HG03342 (cell line): ENCODE results near the gene PRPH2.
"Not testable (repeated sequence)": the region's sequence is repeated elsewhere in the genome, so short reads cannot be mapped to it uniquely, and the experiment has no call there.

ENCODE experiments used
- ATAC-seq: cut with Tn5 transposase; IDR thresholded peaks from one replicate; pipeline ENCODE4 v1.9.1; 2021; ENCODE audit warnings: mild to moderate bottlenecking, moderate library complexity; ENCODE audit not compliant: unreplicated experiment

The PRPH2 gene

DNA sequence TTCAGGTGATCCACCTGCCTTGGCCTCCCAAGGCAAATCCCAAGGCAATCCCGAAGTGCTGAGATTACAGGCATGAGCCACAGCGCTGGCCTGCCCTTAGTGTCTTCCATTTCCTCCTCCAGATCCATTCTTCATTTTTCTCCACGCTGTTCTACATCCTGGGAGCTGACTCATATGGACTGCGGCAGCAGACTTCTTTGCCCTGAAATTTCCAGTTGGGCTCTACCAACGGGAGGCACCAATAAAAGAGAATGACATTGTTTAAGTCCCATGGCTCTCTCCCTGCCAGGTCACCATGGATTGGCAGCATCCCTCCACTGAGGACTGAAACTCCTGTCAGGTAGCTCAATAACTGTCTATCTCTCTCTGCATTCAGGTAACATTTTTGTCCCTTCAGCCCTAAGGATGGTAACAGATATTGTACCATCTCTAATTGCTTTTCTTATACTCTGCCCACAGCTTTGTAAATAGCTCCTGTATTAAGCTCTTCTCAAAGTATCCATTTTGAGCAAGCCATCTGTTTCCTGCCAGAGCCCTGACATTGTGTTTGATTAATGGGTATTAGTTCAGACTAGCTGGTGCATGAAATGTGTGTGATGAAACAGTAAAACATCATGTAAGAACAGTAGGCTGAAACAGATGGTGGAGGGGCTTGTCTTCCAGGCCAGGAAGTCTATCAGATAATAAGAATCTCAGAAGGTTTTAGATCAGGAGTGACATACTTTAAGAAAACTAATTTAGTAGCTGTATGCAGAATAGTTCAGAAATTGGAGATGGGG, 19.9 kb upstream of the PRPH2 start:
- ATAC-seq: no peak

DNA sequence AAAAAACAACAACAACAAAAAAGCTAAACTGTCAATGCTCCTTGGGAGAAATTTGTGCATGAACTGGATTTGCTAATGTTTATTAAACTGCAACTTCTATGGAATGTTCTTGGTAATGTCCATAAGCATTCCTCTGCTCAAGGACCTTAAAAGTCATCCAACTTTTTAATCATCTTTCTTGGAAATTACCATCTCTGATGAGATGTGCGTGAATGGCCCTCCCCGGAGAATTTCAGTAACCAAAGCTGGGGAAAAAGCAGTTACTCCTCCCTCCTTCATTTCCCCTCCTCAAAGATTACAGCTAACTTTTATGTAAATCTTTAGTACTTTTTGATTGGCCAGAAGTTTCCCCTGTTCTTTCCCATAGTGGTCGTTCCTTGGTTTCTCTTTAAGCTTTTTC, 18.3 kb upstream of the PRPH2 start:
- no peak for ATAC-seq

DNA sequence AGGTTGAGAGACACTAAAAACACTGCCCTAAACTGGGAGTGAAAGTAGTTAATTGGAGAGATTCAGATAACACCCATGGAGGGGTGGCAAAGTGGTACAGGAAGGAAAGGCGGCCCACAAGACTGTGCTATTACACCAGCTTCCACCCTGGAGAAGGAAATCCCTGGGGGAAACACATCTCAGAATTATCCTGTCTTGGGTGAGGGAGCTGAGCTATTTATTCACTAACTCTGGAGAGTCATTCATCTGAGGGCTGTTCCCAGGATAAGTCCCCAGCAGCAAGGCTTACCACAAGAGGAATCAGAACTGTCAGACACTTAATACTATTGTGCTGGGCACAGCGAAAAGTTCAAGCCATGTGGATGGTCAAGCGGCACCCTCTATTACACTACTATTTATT, 13.6 kb upstream of the PRPH2 start:
- ATAC-seq: no peak

DNA sequence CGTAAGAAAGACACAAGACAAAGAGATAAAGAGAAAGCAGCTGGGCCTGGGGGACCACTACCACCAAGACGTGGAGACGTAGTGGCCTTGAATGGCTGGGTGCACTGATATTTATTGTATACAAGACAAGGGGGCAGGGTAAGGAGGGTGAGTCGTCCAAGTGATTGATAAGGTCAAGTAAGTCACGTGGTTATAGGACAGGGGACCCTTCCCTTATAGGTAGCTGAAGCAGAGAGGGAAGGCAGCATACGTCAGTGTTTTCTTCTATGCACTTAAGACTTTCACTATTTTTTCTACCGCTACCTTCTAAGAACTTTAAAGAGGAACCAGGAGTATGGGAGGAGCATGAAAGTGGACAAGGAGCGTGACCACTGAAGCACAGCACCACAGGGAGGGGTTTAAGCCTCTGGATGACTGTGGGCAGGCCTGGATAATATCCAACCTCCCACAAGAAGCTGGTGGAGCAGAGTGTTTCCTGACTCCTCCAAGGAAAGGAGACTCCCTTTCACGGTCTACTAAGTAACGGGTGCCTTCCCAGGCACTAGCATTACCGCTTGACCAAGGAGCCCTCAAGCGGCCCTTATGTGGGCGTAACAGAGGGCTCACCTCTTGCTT, 11.6 kb upstream of the PRPH2 start:
- not testable (repeated sequence) for ATAC-seq

DNA sequence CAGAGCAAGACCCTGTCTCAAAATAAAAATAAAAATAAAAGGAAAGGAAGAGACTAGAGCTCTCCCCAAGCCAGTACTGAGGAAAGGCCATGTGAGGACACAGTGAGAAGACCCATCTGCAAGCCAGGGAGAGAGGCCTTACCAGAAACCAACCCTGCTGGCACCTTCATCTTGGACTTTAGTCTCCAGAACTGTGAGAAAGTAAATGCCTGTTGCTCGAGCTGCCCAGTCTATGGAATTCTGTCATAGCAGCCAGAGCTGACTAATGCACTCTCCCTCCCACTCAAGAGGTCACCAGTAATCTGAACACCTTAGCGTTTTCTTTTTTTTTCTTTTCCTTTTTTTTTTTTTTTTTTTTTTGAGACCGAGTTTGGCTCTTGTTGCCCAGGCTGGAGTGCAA, 7.3 kb upstream of the PRPH2 start:
- no peak for ATAC-seq

DNA sequence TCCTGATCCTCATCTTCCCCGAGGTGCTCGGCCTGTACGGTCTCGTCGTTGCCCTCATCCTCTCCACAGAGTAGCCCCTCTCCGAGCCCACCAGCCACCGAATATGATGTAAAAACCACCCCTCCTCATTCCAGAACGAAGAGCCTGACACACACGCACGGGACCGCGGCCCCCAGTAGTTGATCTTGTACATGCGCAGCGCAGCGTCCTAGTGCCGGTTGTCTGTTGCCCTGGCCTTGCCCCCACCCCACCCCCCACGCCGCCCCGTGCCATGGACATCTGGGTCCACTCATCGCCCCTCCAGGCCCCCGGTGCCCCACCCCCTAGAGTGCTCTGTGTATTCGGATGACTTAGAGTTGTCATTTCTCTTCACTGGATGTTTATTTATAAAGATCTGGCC, 5.2 kb upstream of the PRPH2 start:
- no peak for ATAC-seq

DNA sequence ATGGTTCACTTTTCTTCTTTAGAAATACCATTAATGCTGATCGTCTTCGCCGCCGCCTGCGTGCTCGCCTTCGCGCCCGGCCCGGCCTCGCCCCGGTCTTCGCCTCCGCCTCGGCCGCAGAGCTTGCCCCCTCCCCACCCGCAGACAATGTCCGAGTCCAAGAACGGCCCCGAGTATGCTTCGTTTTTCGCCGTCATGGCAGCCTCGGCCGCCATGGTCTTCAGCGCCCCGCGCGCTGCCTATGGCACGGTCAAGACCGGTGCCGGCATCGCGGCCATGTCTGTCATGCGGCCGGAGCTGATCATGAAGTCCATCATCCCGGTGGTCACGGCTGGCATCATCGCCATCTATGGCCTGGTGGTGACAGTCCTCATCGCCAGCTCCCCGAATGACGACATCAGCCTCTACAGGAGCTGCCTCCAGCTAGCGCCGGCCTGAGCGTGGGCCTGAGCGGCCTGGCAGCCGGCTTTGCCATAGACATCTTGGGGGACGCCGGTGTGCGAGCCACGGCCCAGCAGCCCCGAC, 4.8 kb upstream of the PRPH2 start:
- no peak for ATAC-seq

DNA sequence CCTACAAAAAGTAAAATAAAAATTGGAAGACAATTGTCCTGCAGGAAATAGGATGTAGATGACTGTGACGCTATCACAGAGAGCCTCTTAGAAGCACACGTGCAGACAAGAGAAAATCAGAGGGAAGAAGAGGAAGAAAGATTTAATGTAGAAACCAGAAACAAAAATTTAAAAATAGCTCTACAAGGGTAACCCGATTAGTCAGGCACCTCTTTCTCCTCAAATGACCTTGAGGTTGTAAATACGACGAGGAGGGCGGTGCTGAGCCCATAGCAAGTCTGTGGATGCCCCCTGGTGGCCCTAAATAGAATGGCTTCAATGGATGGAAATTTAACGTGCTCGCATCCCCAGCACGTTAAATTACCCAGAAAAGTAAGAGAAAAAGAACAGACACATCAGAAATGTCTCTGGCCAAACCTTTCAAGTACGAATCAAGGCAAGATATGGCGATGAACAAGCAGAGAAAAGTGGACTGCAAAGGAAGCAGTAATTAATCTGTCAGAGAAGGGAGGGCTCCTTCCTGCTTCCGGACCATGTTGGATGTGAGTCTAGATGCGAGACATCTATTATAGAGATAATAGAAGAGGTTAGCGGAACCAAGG, 4.2 kb upstream of the PRPH2 start:
- peak; percentile 77 for ATAC-seq

DNA sequence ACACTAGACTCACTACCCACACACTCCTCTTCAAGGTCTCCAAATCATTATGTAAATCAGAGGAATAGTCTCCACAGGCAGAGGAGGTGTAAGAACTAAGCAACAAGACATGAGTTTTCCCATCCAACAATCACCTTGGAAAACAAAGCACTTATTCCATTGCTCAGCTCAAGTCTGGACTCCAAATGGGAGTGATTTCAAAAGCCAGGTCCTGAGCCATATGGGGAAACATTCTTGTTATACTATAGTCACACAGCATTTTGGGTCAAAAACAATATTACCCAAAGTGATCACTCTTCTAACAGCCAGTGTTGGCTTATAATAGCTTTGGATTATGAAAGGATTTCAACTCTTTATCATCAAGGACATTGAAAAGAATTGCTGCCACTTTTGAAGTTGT, 3.6 kb upstream of the PRPH2 start:
- ATAC-seq: no peak

DNA sequence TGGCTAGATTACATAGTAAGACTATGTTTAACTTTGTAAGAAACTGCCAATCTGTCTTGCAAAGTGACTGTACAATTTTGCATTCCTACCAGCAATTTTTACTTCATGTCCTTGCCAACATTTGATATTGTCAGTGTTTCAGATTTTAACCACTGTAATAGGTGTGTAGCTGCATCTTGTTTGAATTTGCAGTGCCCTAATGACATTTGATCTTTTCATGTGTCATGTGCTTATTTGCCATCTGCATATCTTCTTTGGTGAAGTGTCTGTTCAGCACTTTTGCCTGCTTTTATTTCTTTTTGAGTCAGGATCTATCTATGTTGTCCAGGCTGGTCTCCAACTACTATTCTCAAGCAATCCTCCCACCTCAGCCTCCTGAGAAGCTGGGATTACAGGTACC, 2.4 kb upstream of the PRPH2 start:
- ATAC-seq: no peak

DNA sequence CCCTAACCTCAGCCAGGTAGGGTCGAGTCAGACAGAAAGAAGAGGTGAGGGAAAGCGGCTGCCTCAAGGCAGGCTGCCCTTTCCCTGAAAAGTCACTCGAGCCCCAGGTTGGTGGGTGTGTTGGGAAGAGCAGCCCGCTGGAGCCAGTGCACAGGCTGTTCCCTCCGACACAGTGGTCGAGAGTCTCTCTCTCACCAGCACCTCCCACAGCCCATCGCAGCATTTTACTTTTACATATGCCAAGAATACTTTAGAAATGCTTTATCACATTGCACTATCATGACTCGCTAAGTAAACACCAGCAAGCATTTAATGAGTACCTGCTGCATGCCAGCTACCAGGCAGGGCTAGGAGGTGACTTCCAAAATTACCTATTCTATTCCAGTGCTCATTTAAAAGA, 1.7 kb downstream of the PRPH2 start:
- no peak for ATAC-seq

DNA sequence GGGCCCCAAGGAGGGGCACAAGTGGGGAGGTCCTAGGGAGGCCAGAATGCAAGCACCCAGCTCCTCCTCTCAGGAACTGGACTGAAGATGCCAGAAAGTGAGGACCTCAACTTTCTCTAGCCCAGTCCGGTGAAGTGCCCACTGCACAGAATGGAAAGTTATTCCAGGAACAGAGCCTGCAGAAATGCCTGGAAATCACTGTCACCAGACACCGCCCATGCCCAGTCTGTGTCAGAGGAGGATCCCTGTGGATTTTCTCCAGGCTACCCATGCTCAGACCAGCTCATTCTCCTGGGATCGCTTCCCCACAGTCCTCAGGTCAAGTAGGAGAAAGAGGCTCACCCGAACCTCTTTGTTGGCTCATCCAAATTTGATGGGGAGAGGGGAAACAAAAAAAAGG, 6.5 kb downstream of the PRPH2 start:
- ATAC-seq: no peak

DNA sequence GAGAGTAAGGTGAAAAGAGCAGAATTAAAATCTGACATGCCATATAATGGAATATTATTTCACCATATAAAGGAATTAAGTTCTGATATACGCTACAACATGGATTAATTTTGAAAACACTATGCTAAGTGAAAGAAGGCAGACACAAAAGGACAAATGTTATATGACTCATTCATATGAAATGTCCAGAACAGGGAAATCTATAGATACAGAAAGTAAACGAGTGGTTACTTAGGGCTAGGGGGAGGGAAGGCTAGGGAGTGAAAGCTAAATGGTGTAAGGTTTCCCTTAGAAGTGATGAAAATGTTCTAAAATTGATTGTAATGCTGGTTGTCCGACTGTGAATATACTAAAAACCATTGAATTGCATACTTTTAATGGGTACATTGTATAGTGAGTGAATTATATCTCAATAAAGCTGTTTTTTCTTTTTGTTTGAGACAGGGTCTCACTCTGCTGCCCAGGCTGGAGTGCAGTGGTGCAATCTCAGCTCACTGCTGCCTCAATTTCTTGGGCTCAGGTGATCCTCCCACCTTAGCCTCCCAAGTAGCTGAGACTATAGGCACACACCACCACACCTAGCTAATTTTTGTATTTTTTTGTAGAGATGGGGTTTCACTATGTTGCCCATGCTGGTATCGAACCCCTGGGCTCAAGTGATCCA, 8.2 kb downstream of the PRPH2 start:
- ATAC-seq: no peak

DNA sequence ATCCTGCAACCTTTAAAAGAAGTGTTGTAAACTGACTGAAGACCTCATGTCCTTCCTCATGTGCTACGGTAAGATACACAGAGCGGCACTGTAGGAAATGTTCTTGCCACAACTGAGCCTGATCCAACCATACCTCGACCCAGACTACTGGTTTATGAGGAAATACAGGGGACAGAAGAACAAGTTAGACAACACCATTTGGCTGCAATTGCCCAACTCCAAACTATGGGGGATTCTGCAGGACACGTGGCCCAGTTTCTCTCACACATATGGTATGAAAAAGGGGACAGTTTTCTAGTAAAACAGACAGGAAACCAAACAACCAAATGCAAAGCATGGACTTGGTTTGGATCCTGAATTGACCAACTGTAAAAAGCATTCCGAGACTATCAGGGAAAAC, 10.5 kb downstream of the PRPH2 start:
- no peak for ATAC-seq

DNA sequence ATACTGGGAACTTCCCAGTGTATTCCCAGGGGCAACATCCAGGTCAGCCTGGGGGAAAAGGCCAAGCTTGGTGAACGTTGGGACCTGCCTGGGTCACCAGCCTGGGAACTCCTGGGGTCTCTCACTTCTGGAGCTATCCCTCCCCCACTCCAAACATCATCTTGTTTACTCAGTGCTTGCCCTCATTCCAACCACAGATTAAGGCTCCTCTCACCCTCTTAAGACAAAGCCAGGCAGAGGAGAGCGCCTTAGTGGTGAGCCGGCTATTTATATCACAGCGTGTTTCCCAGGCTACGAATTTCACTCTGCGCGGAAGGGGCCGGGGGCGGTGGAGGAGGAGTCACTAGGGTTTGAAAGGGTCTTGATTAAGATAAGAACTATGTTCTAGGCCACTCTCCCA, 12.1 kb downstream of the PRPH2 start:
- no peak for ATAC-seq

DNA sequence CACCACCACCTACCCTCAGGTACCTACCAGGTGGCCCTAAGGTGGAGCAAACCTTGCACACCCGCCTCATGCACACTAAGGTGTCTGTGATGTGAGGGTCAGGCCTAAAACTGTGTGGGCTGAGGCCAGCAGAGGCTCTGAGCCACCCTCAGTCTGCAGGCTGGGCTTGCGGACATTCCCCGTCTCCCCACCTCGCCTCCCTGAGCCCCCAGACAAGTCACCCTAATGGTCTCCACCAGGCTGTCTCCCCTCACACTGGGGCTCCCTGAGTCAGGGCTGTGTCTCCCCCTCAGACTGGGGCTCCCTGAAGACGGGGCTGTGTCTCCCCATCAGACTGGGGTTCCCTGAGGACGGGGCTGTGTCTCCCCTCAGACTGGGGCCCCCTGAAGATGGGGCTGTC, 12.5 kb downstream of the PRPH2 start:
- ATAC-seq: no peak

DNA sequence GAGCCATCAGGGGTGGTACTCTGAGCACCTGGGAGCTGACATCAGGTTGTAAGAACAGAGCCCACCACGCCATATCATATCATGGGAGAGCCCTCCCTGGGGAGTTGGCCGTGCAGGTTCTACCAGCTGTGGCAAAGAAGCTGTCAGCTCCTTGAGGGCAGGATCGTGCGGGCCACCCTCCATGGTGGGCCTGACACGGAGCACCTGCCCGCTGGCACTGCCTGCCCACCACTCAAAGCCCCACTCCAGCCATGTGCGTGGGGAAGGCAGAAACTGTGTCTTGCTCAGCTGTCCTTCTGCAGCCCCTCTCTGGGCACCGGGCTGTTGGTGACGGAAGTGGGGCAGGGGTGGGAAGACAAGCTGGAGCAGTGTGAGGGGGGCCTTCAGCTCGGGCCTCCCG, 14.3 kb downstream of the PRPH2 start:
- ATAC-seq: no peak

DNA sequence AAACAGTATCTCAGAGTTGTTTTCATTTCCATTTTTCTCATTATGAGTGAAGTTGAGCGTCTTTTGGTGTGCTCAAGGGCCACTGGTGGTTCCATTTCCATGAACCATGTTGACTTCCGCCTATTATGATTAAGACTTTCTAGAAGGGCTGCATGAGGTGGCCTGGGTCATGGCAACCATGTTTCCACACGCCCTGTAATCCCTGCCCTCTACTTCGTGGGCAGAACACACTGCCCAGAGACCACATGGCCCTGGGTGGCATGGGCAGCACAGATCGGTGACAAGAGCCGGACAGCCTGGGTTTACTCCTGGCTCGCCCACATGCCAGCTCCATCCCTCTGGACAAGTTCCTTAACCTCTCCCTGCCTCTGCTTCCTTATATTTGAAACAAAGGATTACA, 14.8 kb downstream of the PRPH2 start:
- no peak for ATAC-seq

DNA sequence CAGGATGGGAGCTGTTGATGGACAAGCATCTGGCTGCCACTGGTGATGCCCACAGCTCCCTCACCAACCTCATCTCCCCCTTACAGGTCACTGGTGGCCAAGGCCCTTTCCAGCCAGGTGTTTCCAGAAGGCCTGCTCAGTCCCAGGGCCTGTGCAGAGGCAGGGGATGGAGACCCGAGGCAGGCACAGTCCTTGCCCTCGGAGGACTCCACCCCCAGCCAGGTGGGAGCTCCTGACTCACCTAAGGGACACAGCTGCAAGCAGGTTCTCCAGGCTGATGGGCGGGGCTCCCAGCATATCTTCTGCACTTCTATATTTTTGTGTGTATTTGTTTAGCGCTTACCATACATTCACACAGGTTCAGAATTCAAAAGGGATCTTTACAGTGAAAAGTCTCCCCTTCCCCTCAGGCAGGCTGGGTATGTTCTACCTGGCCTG, 17.4 kb downstream of the PRPH2 start:
- no peak for ATAC-seq

DNA sequence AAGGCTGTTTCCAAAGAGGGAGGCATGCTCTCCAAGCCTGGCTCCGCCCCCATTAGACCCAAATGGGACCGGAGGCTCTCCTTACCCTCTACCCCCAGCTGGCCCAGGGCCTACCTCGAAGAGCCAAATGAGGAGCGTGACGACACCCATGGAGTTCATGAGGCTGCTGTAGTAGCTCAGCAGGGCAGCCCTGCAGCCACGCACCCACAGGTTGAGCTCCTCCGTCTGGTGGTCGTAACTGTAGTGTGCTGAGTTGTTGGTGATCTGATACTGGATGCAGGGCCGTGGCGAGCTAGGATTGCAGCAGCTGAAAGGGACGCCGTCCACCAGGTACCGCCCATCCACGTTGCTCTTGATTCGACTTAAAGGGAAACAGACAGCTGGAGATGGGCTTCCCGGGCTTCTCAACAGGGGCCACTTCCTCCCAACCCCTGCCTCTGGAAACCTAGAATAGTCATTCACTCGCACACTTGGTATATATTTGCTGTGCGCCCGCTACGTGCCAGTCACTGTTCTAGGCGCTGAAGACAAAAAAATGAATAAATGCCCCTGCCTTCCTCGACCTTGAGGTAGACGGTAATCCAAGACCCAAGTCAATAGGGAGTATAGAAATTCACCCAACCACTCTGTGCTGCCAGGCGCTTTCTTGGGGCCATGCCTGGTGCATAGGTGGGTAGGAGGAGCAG, 18.0 kb downstream of the PRPH2 start:
- no peak for ATAC-seq

DNA sequence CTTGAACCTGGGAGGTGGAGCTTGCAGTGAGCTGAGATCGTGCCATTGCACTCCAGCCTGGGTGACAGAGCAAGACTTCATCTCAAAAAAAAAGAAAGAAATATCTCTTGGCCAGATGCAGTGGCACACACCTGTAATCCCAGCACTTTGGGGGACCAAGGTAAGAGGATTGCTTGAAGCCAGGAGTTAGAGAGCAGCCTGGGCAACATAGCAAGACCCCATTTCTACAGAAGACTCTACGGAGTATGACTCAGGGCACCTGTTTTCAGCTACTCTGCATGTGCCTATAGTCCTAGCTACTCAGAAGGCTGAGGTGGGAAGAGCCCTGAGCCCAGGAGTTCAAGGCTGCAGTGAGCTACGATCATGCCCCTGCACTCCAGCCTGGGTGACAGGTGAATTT, 19.6 kb downstream of the PRPH2 start:
- not testable (repeated sequence) for ATAC-seq
